ENCODE data around the gene TWSG1.

TWSG1 gene

GRCh38 chr18:9335697-9336045, 1.1 kb downstream of the TWSG1 start:
- DNase-seq (ENCODE audit: low read depth): no peak

- DNase-seq (ENCODE audit: low read depth): no peak
Measured at GRCh38 chr18:9336827-9337226, 2.3 kb downstream of the TWSG1 start.

- DNase-seq (ENCODE audit: low read depth): peak; percentile 54
Measured at GRCh38 chr18:9337873-9338272, 3.3 kb downstream of the TWSG1 start.

GRCh38 chr18:9340472-9340871, 5.9 kb downstream of the TWSG1 start:
- no peak for DNase-seq (ENCODE audit: low read depth)

- DNase-seq (ENCODE audit: low read depth): no peak
Measured at GRCh38 chr18:9343577-9343976, 9.0 kb downstream of the TWSG1 start.

GRCh38 chr18:9346775-9347174, 12.2 kb downstream of the TWSG1 start:
- DNase-seq (ENCODE audit: low read depth): no peak

- peak; percentile 74 for DNase-seq (ENCODE audit: low read depth)
Measured at GRCh38 chr18:9348079-9348671, 13.6 kb downstream of the TWSG1 start.

GRCh38 chr18:9348766-9349165, 14.2 kb downstream of the TWSG1 start:
- peak; percentile 55 for DNase-seq (ENCODE audit: low read depth)

GRCh38 chr18:9353596-9353995, 19.0 kb downstream of the TWSG1 start:
- DNase-seq (ENCODE audit: low read depth): no peak

GRCh38 chr18:9354256-9354655, 19.7 kb downstream of the TWSG1 start:
- DNase-seq (ENCODE audit: low read depth): no peak

GRCh38 chr18:9356976-9357375, 22.4 kb downstream of the TWSG1 start:
- DNase-seq (ENCODE audit: low read depth): no peak

GRCh38 chr18:9359796-9360195, 25.2 kb downstream of the TWSG1 start:
- DNase-seq (ENCODE audit: low read depth): no peak

- no peak for DNase-seq (ENCODE audit: low read depth)
Measured at GRCh38 chr18:9361191-9361590, 26.6 kb downstream of the TWSG1 start.

- DNase-seq (ENCODE audit: low read depth): no peak
Measured at GRCh38 chr18:9362869-9363268, 28.3 kb downstream of the TWSG1 start.

- no peak for DNase-seq (ENCODE audit: low read depth)
Measured at GRCh38 chr18:9364242-9364641, 29.7 kb downstream of the TWSG1 start.

- peak; percentile 56 for DNase-seq (ENCODE audit: low read depth)
Measured at GRCh38 chr18:9365406-9365805, 30.8 kb downstream of the TWSG1 start.

GRCh38 chr18:9366126-9366714, 31.6 kb downstream of the TWSG1 start:
- DNase-seq (ENCODE audit: low read depth): peak; percentile 39

GRCh38 chr18:9373254-9373653, 38.7 kb downstream of the TWSG1 start:
- peak; percentile 27 for DNase-seq (ENCODE audit: low read depth)

GRCh38 chr18:9379118-9379517, 44.5 kb downstream of the TWSG1 start:
- no peak for DNase-seq (ENCODE audit: low read depth)

- peak; percentile 65 for DNase-seq (ENCODE audit: low read depth)
Measured at GRCh38 chr18:9380101-9380500, 45.5 kb downstream of the TWSG1 start.

GRCh38 chr18:9380621-9381395, 46.2 kb downstream of the TWSG1 start:
- peak; percentile 69 for DNase-seq (ENCODE audit: low read depth)

- no peak for DNase-seq (ENCODE audit: low read depth)
Measured at GRCh38 chr18:9386879-9387278, 52.3 kb downstream of the TWSG1 start.

GRCh38 chr18:9387891-9388290, 53.3 kb downstream of the TWSG1 start:
- DNase-seq (ENCODE audit: low read depth): no peak

- no peak for DNase-seq (ENCODE audit: low read depth)
Measured at GRCh38 chr18:9389706-9390105, 55.1 kb downstream of the TWSG1 start.
